DMS153 (cell line): ENCODE results near the gene FUT3.

ENCODE experiments used
- DNase-seq: peaks from one replicate; lab custom pipeline; 2025; lab: John Stamatoyannopoulos, UW

Gene FUT3

GRCh38 chr19:5823579-5824281 lies 27.5 kb downstream of the FUT3 start:
- DNase-seq, result no peak

GRCh38 chr19:5822181-5822844 lies 28.9 kb downstream of the FUT3 start:
- no peak for DNase-seq

- DNase-seq, result no peak
Observed at GRCh38 chr19:5821521-5822180, 29.6 kb downstream of the FUT3 start.

GRCh38 chr19:5820785-5821184 lies 30.5 kb downstream of the FUT3 start:
- no peak for DNase-seq

- DNase-seq, result no peak
Observed at GRCh38 chr19:5818594-5818993, 32.7 kb downstream of the FUT3 start.

GRCh38 chr19:5817218-5817617 lies 34.0 kb downstream of the FUT3 start:
- no peak for DNase-seq

- DNase-seq, result no peak
Observed at GRCh38 chr19:5814852-5815246, 36.4 kb downstream of the FUT3 start.

- no peak for DNase-seq
Observed at GRCh38 chr19:5814123-5814851, 37.0 kb downstream of the FUT3 start.

GRCh38 chr19:5811117-5811516 lies 40.1 kb downstream of the FUT3 start:
- no peak for DNase-seq

- no peak for DNase-seq
Observed at GRCh38 chr19:5809469-5809868, 41.8 kb downstream of the FUT3 start.

- no peak for DNase-seq
Observed at GRCh38 chr19:5809053-5809452, 42.2 kb downstream of the FUT3 start.

GRCh38 chr19:5808120-5808816 lies 43.0 kb downstream of the FUT3 start:
- no peak for DNase-seq

- no peak for DNase-seq
Observed at GRCh38 chr19:5806905-5807304, 44.3 kb downstream of the FUT3 start.

- DNase-seq, result no peak
Observed at GRCh38 chr19:5806133-5806489, 45.1 kb downstream of the FUT3 start.

GRCh38 chr19:5805462-5806132 lies 45.7 kb downstream of the FUT3 start:
- peak; percentile 55 for DNase-seq

GRCh38 chr19:5804516-5805461 lies 46.5 kb downstream of the FUT3 start, which contains the start of gene NRTN:
Gene NRTN (plus strand): TSS chr19:5805067. CDS start chr19:5824166, 19,099 bp downstream.
- no peak for DNase-seq

- DNase-seq, result peak; percentile 75
Observed at GRCh38 chr19:5803752-5804515, 47.3 kb downstream of the FUT3 start.

- no peak for DNase-seq
Observed at GRCh38 chr19:5803441-5803751, 47.9 kb downstream of the FUT3 start.

GRCh38 chr19:5801796-5802619 lies 49.2 kb downstream of the FUT3 start:
- DNase-seq, result no peak
